ENCODE data around the gene DOCK1.

DOCK1 gene

DNA sequence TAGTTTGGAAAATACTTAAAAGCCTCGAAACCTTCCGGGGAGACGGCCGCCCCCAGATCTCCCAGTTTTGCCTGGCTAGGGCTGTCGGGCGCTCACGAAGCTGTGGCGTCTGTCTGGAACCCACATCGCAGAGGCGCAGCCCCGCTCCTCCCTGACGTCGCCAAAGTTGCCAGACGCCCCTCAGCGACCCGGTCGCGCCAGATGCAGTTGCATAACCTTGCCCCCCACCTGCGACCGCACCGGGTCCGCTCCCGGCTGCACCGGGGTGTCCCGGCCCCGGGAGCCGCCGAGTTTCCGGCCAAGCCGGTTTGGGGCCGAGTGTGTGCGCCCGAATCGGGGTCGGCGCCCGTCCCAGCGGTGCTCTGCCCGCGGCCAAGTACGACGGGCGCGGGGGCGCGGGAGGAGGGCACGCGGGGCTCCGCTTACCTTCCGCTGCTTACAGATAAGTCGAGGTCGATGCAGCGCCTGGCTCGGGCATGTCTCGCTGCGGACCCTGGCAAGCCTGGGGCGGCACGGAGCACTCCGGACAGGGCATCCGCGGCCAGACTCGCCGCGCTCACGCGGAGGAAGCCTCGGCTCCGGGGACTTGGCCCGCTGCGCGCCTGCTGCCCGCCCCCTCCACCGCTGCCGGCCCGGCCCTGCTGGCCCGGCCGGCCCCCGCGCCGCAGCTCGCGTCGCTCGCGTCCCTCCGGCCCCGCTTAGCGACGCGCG lies 290.5 kb downstream of the DOCK1 start:
- Histone ChIP-seq H3K79me2 (ENCODE audit: insufficient read depth, low read depth) (no peaks in the 10 kb centered on the region), H3K9ac (no peak overlapping the region), H3K36me3 (ENCODE audit: insufficient read depth) (no peaks in the 10 kb centered on the region), H3K4me1 (ENCODE audit: low read depth, poor library complexity, severe bottlenecking) (no peaks in the 10 kb centered on the region), H2AFZ (ENCODE audit: low read depth) (no peak overlapping the region), H3K4me3 (IDR thresholded peaks at IDR 0.05; ENCODE audit: insufficient read depth, low read depth, low read length) (no peak overlapping the region), H3K4me2 (no peak overlapping the region), H3K27ac (no peak overlapping the region), H4K20me1 (ENCODE audit: insufficient read depth) (no peaks in the 10 kb centered on the region), H3K27me3 (ENCODE audit: insufficient read depth, low read depth) (no peaks in the 10 kb centered on the region)
- no peak for TF ChIP-seq CTCF (conservative IDR thresholded peaks at IDR 0.05; ENCODE audit: low read depth, low read length)

GRCh38 chr10:127196282-127197153 lies 291.3 kb downstream of the DOCK1 start, which contains the start of gene INSYN2A:
TSS of gene INSYN2A (minus strand) at chr10:127196591. CDS start at chr10:127176395, 20,196 bp downstream.
- no peak within 1 kb of the TSS for H3K9ac ChIP-seq
- H3K4me3 ChIP-seq (IDR thresholded peaks at IDR 0.05; ENCODE audit: insufficient read depth, low read depth, low read length), result no peak within 1 kb of the TSS
- H3K36me3 ChIP-seq (ENCODE audit: insufficient read depth), result no peaks in the 10 kb centered on the region
- no peak for TF ChIP-seq CTCF (conservative IDR thresholded peaks at IDR 0.05; ENCODE audit: low read depth, low read length)
- no peak within 1 kb of the TSS for H3K27ac ChIP-seq
- no peak within 1 kb of the TSS for H3K4me2 ChIP-seq
- no peaks in the 10 kb centered on the region for H4K20me1 ChIP-seq (ENCODE audit: insufficient read depth)
- H3K4me1 ChIP-seq (ENCODE audit: low read depth, poor library complexity, severe bottlenecking), result no peaks in the 10 kb centered on the region
- no peak within 1 kb of the TSS for H2AFZ ChIP-seq (ENCODE audit: low read depth)
- H3K27me3 ChIP-seq (ENCODE audit: insufficient read depth, low read depth), result no peaks in the 10 kb centered on the region
- no peaks in the 10 kb centered on the region for H3K79me2 ChIP-seq (ENCODE audit: insufficient read depth, low read depth)

GRCh38 chr10:127197154-127197432 lies 291.9 kb downstream of the DOCK1 start:
- Histone ChIP-seq H3K79me2 (ENCODE audit: insufficient read depth, low read depth) (no peaks in the 10 kb centered on the region), H3K4me2 (no peak overlapping the region), H2AFZ (ENCODE audit: low read depth) (no peak overlapping the region), H3K27ac (no peak overlapping the region), H3K27me3 (ENCODE audit: insufficient read depth, low read depth) (no peaks in the 10 kb centered on the region), H4K20me1 (ENCODE audit: insufficient read depth) (no peaks in the 10 kb centered on the region), H3K9ac (no peak overlapping the region), H3K36me3 (ENCODE audit: insufficient read depth) (no peaks in the 10 kb centered on the region), H3K4me3 (IDR thresholded peaks at IDR 0.05; ENCODE audit: insufficient read depth, low read depth, low read length) (no peak overlapping the region), H3K4me1 (ENCODE audit: low read depth, poor library complexity, severe bottlenecking) (no peaks in the 10 kb centered on the region)
- no peak for TF ChIP-seq CTCF (conservative IDR thresholded peaks at IDR 0.05; ENCODE audit: low read depth, low read length)

GRCh38 chr10:127198307-127198706 lies 293.1 kb downstream of the DOCK1 start:
- Histone ChIP-seq H3K27ac (no peak overlapping the region), H3K36me3 (ENCODE audit: insufficient read depth) (no peaks in the 10 kb centered on the region), H3K79me2 (ENCODE audit: insufficient read depth, low read depth) (no peaks in the 10 kb centered on the region), H3K27me3 (ENCODE audit: insufficient read depth, low read depth) (no peaks in the 10 kb centered on the region), H2AFZ (ENCODE audit: low read depth) (no peak overlapping the region), H4K20me1 (ENCODE audit: insufficient read depth) (no peaks in the 10 kb centered on the region), H3K4me1 (ENCODE audit: low read depth, poor library complexity, severe bottlenecking) (no peaks in the 10 kb centered on the region), H3K4me2 (no peak overlapping the region), H3K9ac (no peak overlapping the region), H3K4me3 (IDR thresholded peaks at IDR 0.05; ENCODE audit: insufficient read depth, low read depth, low read length) (no peak overlapping the region)
- TF ChIP-seq CTCF (conservative IDR thresholded peaks at IDR 0.05; ENCODE audit: low read depth, low read length), result no peak

Data from KMS-11 (cell line).